H9 (cell line): ENCODE data around the gene SERPINA3. TPM values are rescaled to one million over a fixed set of nuclear protein-coding genes. Genes with fewer than 3 reads are reported as not detected.

Experiments used
- DNase-seq: peaks from one replicate; pipeline ENCODE4 v3.0.0-alpha.2; 2017
- H2AFZ ChIP-seq: one replicate; pipeline ENCODE4 v1.6.1; 2013; ENCODE audit warnings: mild to moderate bottlenecking, low read length, control low read depth, moderate library complexity
- H2AK5ac ChIP-seq: 2 replicates; pipeline ENCODE4 v1.6.1; 2013; ENCODE audit warnings: low read length, control low read depth, mixed read lengths; ENCODE audit not compliant: insufficient read length
- H2BK120ac ChIP-seq: one replicate; pipeline ENCODE4 v1.6.1; 2013; ENCODE audit warnings: low read depth, mild to moderate bottlenecking, low read length, control low read depth, inconsistent platforms; ENCODE audit not compliant: poor library complexity, severe bottlenecking
- H2BK12ac ChIP-seq: 2 replicates; pipeline ENCODE4 v1.6.1; 2013; ENCODE audit warnings: low read length, control low read depth, mixed read lengths, low read depth; ENCODE audit not compliant: insufficient read length
- H2BK15ac ChIP-seq: 2 replicates; pipeline ENCODE4 v1.6.1; 2013; ENCODE audit warnings: low read depth, low read length, control low read depth
- H2BK20ac ChIP-seq: one replicate; pipeline ENCODE4 v1.6.1; 2013; ENCODE audit warnings: low read depth, mild to moderate bottlenecking, low read length, control low read depth, inconsistent platforms; ENCODE audit not compliant: poor library complexity, severe bottlenecking
- H2BK5ac ChIP-seq: 2 replicates; pipeline ENCODE4 v1.6.1; 2013; ENCODE audit warnings: low read length, control low read depth, mixed read lengths; ENCODE audit not compliant: insufficient read length
- H3K14ac ChIP-seq: 2 replicates; pipeline ENCODE4 v1.6.1; 2013; ENCODE audit warnings: low read length, control low read depth; ENCODE audit not compliant: insufficient read depth
- H3K18ac ChIP-seq: 2 replicates; pipeline ENCODE4 v1.6.1; 2013; ENCODE audit warnings: low read depth, mild to moderate bottlenecking, mixed read lengths, low read length, control low read depth; ENCODE audit not compliant: insufficient read length
- H3K23ac ChIP-seq: 2 replicates; pipeline ENCODE4 v1.6.1; 2013; ENCODE audit warnings: low read length, control low read depth, mixed read lengths, low read depth; ENCODE audit not compliant: insufficient read length
- H3K23me2 ChIP-seq: 2 replicates; pipeline ENCODE4 v1.6.1; 2013; ENCODE audit warnings: low read depth, mild to moderate bottlenecking, mixed read lengths, low read length, control low read depth; ENCODE audit not compliant: insufficient read length, poor library complexity, severe bottlenecking
- H3K27ac ChIP-seq: 2 replicates; pipeline ENCODE4 v1.5.1; 2013; ENCODE audit warnings: low read length, control low read depth, mixed read lengths, low read depth; ENCODE audit not compliant: insufficient read length
- H3K27me3 ChIP-seq: 2 replicates; pipeline ENCODE4 v1.6.1; 2013; ENCODE audit warnings: low read length, control low read depth, inconsistent platforms; ENCODE audit not compliant: insufficient read depth
- H3K4ac ChIP-seq: 2 replicates; pipeline ENCODE4 v1.6.1; 2013; ENCODE audit warnings: low read depth, mild to moderate bottlenecking, control low read depth, inconsistent platforms, low read length, moderate library complexity
- H3K4me1 ChIP-seq: 2 replicates; pipeline ENCODE4 v1.6.1; 2013; ENCODE audit warnings: low read length, control low read depth, inconsistent platforms; ENCODE audit not compliant: insufficient read depth
- H3K4me2 ChIP-seq: 2 replicates; pipeline ENCODE4 v1.6.1; 2013; ENCODE audit warnings: low read length, control low read depth, mixed read lengths; ENCODE audit not compliant: insufficient read length, insufficient read depth
- H3K56ac ChIP-seq: 2 replicates; pipeline ENCODE4 v1.6.1; 2013; ENCODE audit warnings: low read depth, mild to moderate bottlenecking, mixed read lengths, low read length, control low read depth; ENCODE audit not compliant: insufficient read length
- H3K79me1 ChIP-seq: 2 replicates; pipeline ENCODE4 v1.6.1; 2013; ENCODE audit warnings: low read depth, mild to moderate bottlenecking, moderate library complexity, low read length, control low read depth, inconsistent platforms; ENCODE audit not compliant: insufficient read depth, poor library complexity, severe bottlenecking
- H3K79me2 ChIP-seq: 2 replicates; pipeline ENCODE4 v1.6.1; 2013; ENCODE audit warnings: low read length, control low read depth, inconsistent platforms; ENCODE audit not compliant: insufficient read depth
- H3K9ac ChIP-seq: 2 replicates; pipeline ENCODE4 v1.6.1; 2013; ENCODE audit warnings: low read length, control low read depth, mixed read lengths; ENCODE audit not compliant: insufficient read length; ENCODE audit errors: extremely low read depth
- H3K9me3 ChIP-seq: one replicate; pipeline ENCODE4 v1.6.1; 2013; ENCODE audit warnings: low read depth, low read length, inconsistent platforms; ENCODE audit not compliant: control insufficient read depth
- H3T11ph ChIP-seq: one replicate; pipeline ENCODE4 v1.6.1; 2013; ENCODE audit warnings: mild to moderate bottlenecking, low read length, control low read depth, inconsistent platforms
- H4K20me1 ChIP-seq: one replicate; pipeline ENCODE4 v1.6.1; 2013; ENCODE audit not compliant: control insufficient read depth, insufficient read length, insufficient read depth
- H4K5ac ChIP-seq: 2 replicates; pipeline ENCODE4 v1.6.1; 2013; ENCODE audit warnings: low read depth, mild to moderate bottlenecking, mixed read lengths, low read length, control low read depth; ENCODE audit not compliant: insufficient read length
- H4K8ac ChIP-seq: replicated peaks from 2 replicates; pipeline ENCODE4 v1.6.1; 2013; ENCODE audit warnings: low read length, control low read depth, mixed read lengths, low read depth; ENCODE audit not compliant: insufficient read length
- H4K91ac ChIP-seq: 2 replicates; pipeline ENCODE4 v1.6.1; 2013; ENCODE audit warnings: low read depth, mild to moderate bottlenecking, moderate library complexity, mixed read lengths, low read length, control low read depth; ENCODE audit not compliant: insufficient read length
- H3K27ac Mint-ChIP-seq, 3 experiments: 2 replicates in 2 of 3; 3 replicates in 1 of 3; pipeline ENCODE4 v1.8.0; 2020 to 2021; ENCODE audit warnings: mixed read lengths in 3 of 3, mild to moderate bottlenecking in 1 of 3, moderate library complexity in 1 of 3
- H3K27me3 Mint-ChIP-seq: 2 replicates; pipeline ENCODE4 v1.8.0; 2021; ENCODE audit warnings: low read depth, mild to moderate bottlenecking, moderate library complexity, mixed read lengths
- H3K36me3 Mint-ChIP-seq, 3 experiments: 2 replicates in 2 of 3; 3 replicates in 1 of 3; pipeline ENCODE4 v1.8.0; 2020 to 2021; ENCODE audit warnings: low read depth in 3 of 3, mixed read lengths in 3 of 3; ENCODE audit not compliant: insufficient read depth in 1 of 3
- H3K4me1 Mint-ChIP-seq, 2 experiments: 2 replicates each; pipeline ENCODE4 v1.8.0; 2020; ENCODE audit warnings: mixed read lengths in 2 of 2
- H3K4me3 Mint-ChIP-seq, 2 experiments: 2 replicates in 1 of 2; 3 replicates in 1 of 2; pipeline ENCODE4 v1.8.0; 2020 to 2021; ENCODE audit warnings: mild to moderate bottlenecking in 2 of 2, mixed read lengths in 2 of 2, moderate library complexity in 1 of 2
- H3K9me3 Mint-ChIP-seq, 2 experiments: 2 replicates in 1 of 2; 3 replicates in 1 of 2; pipeline ENCODE4 v1.8.0; 2020; ENCODE audit warnings: mild to moderate bottlenecking in 2 of 2, mixed read lengths in 2 of 2, moderate library complexity in 1 of 2
- total RNA-seq: library from RNA; stranded (reverse); gene quantifications from 2 replicates; pipeline ENCODE4 v1.2.1, GENCODE V29; 2021
- TF ChIP-seq, protein P1 (sequence below): fragments of 200-600 bp; sonication (generic); conservative IDR thresholded peaks from 3 replicates; pipeline ENCODE4 v1.8.0; 2021; ENCODE audit warnings: antibody characterized with exemption, mild to moderate bottlenecking

SERPINA3 gene
- total RNA-seq, 1 experiment from 2014 or later, result not detected

DNA sequence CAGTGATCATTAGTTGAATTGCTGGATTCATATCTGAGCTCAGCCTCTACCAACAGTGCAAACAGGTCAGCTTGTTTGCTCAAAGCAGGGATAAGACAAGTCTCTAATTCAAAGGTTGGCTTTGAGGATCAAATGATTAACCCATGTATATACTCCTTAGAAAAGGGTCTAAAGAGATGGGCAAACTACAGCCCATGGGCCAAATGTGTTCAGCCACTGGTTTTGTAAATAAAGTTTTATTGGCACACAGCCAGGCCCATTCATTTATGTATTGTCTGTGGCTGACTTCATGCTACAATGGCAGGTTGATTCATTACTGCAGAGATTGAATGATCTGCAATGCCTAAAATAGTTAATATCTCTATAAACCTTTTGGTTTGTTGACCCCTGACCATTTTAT is 47.8 kb upstream of the SERPINA3 start:
- Histone ChIP-seq H3T11ph (no peak overlapping the region), H3K79me1 (no peaks in the 10 kb centered on the region), H4K8ac (no peak overlapping the region), H4K5ac (no peak overlapping the region), H3K23ac (no peak overlapping the region), H2BK15ac (no peak overlapping the region), H3K9ac (no peak overlapping the region), H3K9me3 (no peaks in the 10 kb centered on the region), H3K23me2 (no peaks in the 10 kb centered on the region), H3K18ac (no peak overlapping the region), H3K27ac (no peak overlapping the region), H2BK120ac (no peak overlapping the region), H3K14ac (no peak overlapping the region), H2AFZ (no peak overlapping the region), H3K4ac (no peak overlapping the region), H3K4me2 (no peak overlapping the region), H2BK20ac (no peak overlapping the region), H3K79me2 (no peaks in the 10 kb centered on the region), H3K56ac (no peak overlapping the region), H2BK5ac (no peak overlapping the region), H2AK5ac (no peak overlapping the region), H4K91ac (no peak overlapping the region), H3K27me3 (no peaks in the 10 kb centered on the region), H4K20me1 (no peaks in the 10 kb centered on the region), H2BK12ac (no peak overlapping the region), H3K4me1 (no peaks in the 10 kb centered on the region)
- Mint-ChIP-seq H3K4me3 (no peak overlapping the region), H3K9me3 (no peaks in the 10 kb centered on the region; a peak in 1 of 5 replicates), H3K27ac (no peak overlapping the region), H3K4me1 (no peaks in the 10 kb centered on the region), H3K27me3 (peaks cover 8% of the 10 kb centered on the region), H3K36me3 (no peaks in the 10 kb centered on the region)
- no peak for DNase-seq
- TF ChIP-seq, protein P1, sequence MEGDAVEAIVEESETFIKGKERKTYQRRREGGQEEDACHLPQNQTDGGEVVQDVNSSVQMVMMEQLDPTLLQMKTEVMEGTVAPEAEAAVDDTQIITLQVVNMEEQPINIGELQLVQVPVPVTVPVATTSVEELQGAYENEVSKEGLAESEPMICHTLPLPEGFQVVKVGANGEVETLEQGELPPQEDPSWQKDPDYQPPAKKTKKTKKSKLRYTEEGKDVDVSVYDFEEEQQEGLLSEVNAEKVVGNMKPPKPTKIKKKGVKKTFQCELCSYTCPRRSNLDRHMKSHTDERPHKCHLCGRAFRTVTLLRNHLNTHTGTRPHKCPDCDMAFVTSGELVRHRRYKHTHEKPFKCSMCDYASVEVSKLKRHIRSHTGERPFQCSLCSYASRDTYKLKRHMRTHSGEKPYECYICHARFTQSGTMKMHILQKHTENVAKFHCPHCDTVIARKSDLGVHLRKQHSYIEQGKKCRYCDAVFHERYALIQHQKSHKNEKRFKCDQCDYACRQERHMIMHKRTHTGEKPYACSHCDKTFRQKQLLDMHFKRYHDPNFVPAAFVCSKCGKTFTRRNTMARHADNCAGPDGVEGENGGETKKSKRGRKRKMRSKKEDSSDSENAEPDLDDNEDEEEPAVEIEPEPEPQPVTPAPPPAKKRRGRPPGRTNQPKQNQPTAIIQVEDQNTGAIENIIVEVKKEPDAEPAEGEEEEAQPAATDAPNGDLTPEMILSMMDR, result no peak
